CD4-positive, alpha-beta T cell (primary cell): ENCODE results near the gene CLSTN1. TPM values are rescaled to one million over a fixed set of nuclear protein-coding genes. Genes with fewer than 3 reads are reported as not detected.

Source experiments
- ATAC-seq: fragments of 200-7000 bp; cut with Tn5 transposase; one replicate; pipeline ENCODE4 v1.10.0; 2022; ENCODE audit warnings: mild to moderate bottlenecking; ENCODE audit not compliant: poor library complexity
- CTCF ChIA-PET: fragments of 350-600 bp; sonication (Branson Sonifier 250); formaldehyde crosslinking; loops from one replicate; lab custom pipeline; 2021; ENCODE audit warnings: antibody characterized with exemption, inconsistent platforms; lab: Charles Lee
- POLR2A ChIA-PET: fragments of 350-600 bp; sonication (Branson Sonifier 250); formaldehyde crosslinking; loops from one replicate; lab custom pipeline; 2021; ENCODE audit warnings: antibody characterized with exemption, inconsistent platforms; lab: Charles Lee
- DNase-seq, 14 experiments: peaks; one replicate each; pipeline ENCODE4 v3.0.0-alpha.2; 2013 to 2020; ENCODE audit warnings: mixed read lengths in 2 of 14
- H3K27ac ChIP-seq, 2 donors: one replicate each; pipeline versions ENCODE4 v1.5.1 to v1.7.0; 2013; ENCODE audit warnings: low read length in 2 of 2, low read depth in 1 of 2, mild to moderate bottlenecking in 1 of 2
- H3K27me3 ChIP-seq, 2 experiments: 1 replicate in 1 of 2; 2 replicates in 1 of 2; pipeline versions ENCODE4 v1.6.1 to v1.7.0; 2013; ENCODE audit warnings: low read length in 2 of 2, control low read depth in 1 of 2, mild to moderate bottlenecking in 1 of 2, moderate library complexity in 1 of 2; ENCODE audit not compliant: insufficient read depth in 2 of 2, control insufficient read depth in 1 of 2
- H3K36me3 ChIP-seq: one replicate; pipeline ENCODE4 v1.6.1; 2013; ENCODE audit warnings: low read length, control low read depth; ENCODE audit not compliant: insufficient read depth
- H3K4me1 ChIP-seq: one replicate; pipeline ENCODE4 v1.6.1; 2013; ENCODE audit warnings: low read length, control low read depth; ENCODE audit not compliant: insufficient read depth
- H3K4me3 ChIP-seq: one replicate; pipeline ENCODE4 v1.5.1; 2013; ENCODE audit warnings: mild to moderate bottlenecking, low read length, moderate library complexity
- H3K9me3 ChIP-seq, 2 experiments: 1 replicate in 1 of 2; 2 replicates in 1 of 2; pipeline versions ENCODE4 v1.6.1 to v1.7.0; 2013; ENCODE audit warnings: low read length in 2 of 2, mild to moderate bottlenecking in 2 of 2, control low read depth in 1 of 2, moderate library complexity in 1 of 2; ENCODE audit not compliant: control insufficient read depth in 1 of 2, insufficient read depth in 1 of 2
- H3K27ac Mint-ChIP-seq: one replicate; pipeline ENCODE4 v1.8.0; 2020; ENCODE audit warnings: mixed read lengths
- H3K27me3 Mint-ChIP-seq: one replicate; pipeline ENCODE4 v1.8.0; 2021; ENCODE audit warnings: mixed read lengths
- H3K36me3 Mint-ChIP-seq: one replicate; pipeline ENCODE4 v1.8.0; 2021; ENCODE audit warnings: low read depth, mixed read lengths
- H3K4me1 Mint-ChIP-seq: one replicate; pipeline ENCODE4 v1.8.0; 2021; ENCODE audit warnings: low read depth, mixed read lengths
- H3K4me3 Mint-ChIP-seq: one replicate; pipeline ENCODE4 v1.8.0; 2020; ENCODE audit warnings: mild to moderate bottlenecking, mixed read lengths
- H3K9me3 Mint-ChIP-seq: one replicate; pipeline ENCODE4 v1.8.0; 2020; ENCODE audit warnings: mixed read lengths
- CTCF ChIP-seq: fragments of 200-600 bp; IDR thresholded peaks from one replicate; pipeline ENCODE4 v1.8.0; 2022; ENCODE audit warnings: antibody characterized with exemption, mild to moderate bottlenecking
- intact Hi-C, 2 experiments: fragments of 100-400 bp; cut with DNase I in 1 of 2; cut with micrococcal nuclease in 1 of 2; formaldehyde crosslinking; loops; one replicate each; pipeline versions ENCODE4 v1.15.1 to v1.9.0; 2023 to 2025; cut with DNase I, micrococcal nuclease
- total RNA-seq, 174 experiments: library from RNA in 2 of 174; stranded (reverse) in 2 of 174; gene quantifications; one replicate each; pipeline ENCODE4 v1.2.3 and lab custom pipeline; 2021 to 2026

CLSTN1 gene
- total RNA-seq, 2 experiments from 2014 or later = 66.8 to 68.1 TPM

GRCh38 chr1:9858293-9859035, 34.7 kb upstream of the CLSTN1 start:
- Histone ChIP-seq H3K4me1 (no peaks in the 10 kb centered on the region), H3K27ac (no peak overlapping the region), H3K4me3 (no peak overlapping the region), H3K27me3 (no peaks in the 10 kb centered on the region), H3K36me3 (peaks cover 3% of the 10 kb centered on the region), H3K9me3 (peaks cover 0 to 6% of the 10 kb centered on the region in 2 experiments)
- DNase-seq (no peak), ATAC-seq (no peak)
- Mint-ChIP-seq H3K4me1 (no peaks in the 10 kb centered on the region), H3K36me3 (peaks cover 11% of the 10 kb centered on the region), H3K27me3 (no peaks in the 10 kb centered on the region), H3K9me3 (peaks cover 4% of the 10 kb centered on the region), H3K4me3 (no peak overlapping the region), H3K27ac (no peak overlapping the region)
- intact Hi-C loops = no loop called here
- ChIA-PET CTCF (interaction anchor here (1.2 kb wide), 1 partner anchor 74 kb away, joined by 4 read pairs; no protein-coding TSS in a partner anchor), POLR2A (no interaction called here)
- TF ChIP-seq CTCF = no peak

- ChIA-PET POLR2A (no interaction called here), CTCF (no interaction called here)
- intact Hi-C loops = no loop called here
- Histone ChIP-seq H3K36me3 (peaks cover 3% of the 10 kb centered on the region), H3K4me1 (peaks cover 4% of the 10 kb centered on the region), H3K27ac (no peak overlapping the region), H3K9me3 (peaks cover 0 to 8% of the 10 kb centered on the region in 2 experiments), H3K4me3 (no peak overlapping the region), H3K27me3 (no peaks in the 10 kb centered on the region)
- peaks cover 12% of the 10 kb centered on the region for H3K36me3 Mint-ChIP-seq
- TF ChIP-seq CTCF = no peak
- H3K4me3 Mint-ChIP-seq = no peak overlapping the region
- DNase-seq (no peak), ATAC-seq (no peak)
- peaks cover 4% of the 10 kb centered on the region for H3K9me3 Mint-ChIP-seq
- no peaks in the 10 kb centered on the region for H3K27me3 Mint-ChIP-seq
- peaks cover 2% of the 10 kb centered on the region for H3K4me1 Mint-ChIP-seq
- H3K27ac Mint-ChIP-seq = no peak overlapping the region
These were observed 31.4 kb upstream of the CLSTN1 start for GRCh38 chr1:9855186-9855585.

GRCh38 chr1:9853249-9853595, 29.5 kb upstream of the CLSTN1 start:
- peaks cover 0 to 8% of the 10 kb centered on the region in 2 experiments for H3K9me3 ChIP-seq
- Mint-ChIP-seq H3K4me3 (no peak overlapping the region), H3K27me3 (no peaks in the 10 kb centered on the region), H3K36me3 (peaks cover 12% of the 10 kb centered on the region), H3K9me3 (peaks cover 4% of the 10 kb centered on the region), H3K4me1 (peaks cover 7% of the 10 kb centered on the region), H3K27ac (no peak overlapping the region)
- ATAC-seq (no peak), DNase-seq (no peak)
- no peaks in the 10 kb centered on the region for H3K36me3 ChIP-seq
- no peak overlapping the region for H3K4me3 ChIP-seq
- no peak for TF ChIP-seq CTCF
- H3K27ac ChIP-seq = no peak overlapping the region
- H3K4me1 ChIP-seq = peaks cover 9% of the 10 kb centered on the region
- POLR2A ChIA-PET = no interaction called here
- CTCF ChIA-PET = no interaction called here
- no peaks in the 10 kb centered on the region for H3K27me3 ChIP-seq
- intact Hi-C loops = no loop called here
